NB4 (cell line): ENCODE measurements around the gene ITPK1.

Source experiments
- CTCF ChIP-seq: IDR thresholded peaks from one replicate; pipeline ENCODE4 v1.5.1; 2012; ENCODE audit warnings: low read depth, low read length
- POLR2A ChIP-seq: IDR thresholded peaks from 2 replicates; pipeline ENCODE4 v1.6.1; 2011; ENCODE audit warnings: mild to moderate bottlenecking; ENCODE audit not compliant: insufficient read length; ENCODE audit errors: extremely low read depth

DNA sequence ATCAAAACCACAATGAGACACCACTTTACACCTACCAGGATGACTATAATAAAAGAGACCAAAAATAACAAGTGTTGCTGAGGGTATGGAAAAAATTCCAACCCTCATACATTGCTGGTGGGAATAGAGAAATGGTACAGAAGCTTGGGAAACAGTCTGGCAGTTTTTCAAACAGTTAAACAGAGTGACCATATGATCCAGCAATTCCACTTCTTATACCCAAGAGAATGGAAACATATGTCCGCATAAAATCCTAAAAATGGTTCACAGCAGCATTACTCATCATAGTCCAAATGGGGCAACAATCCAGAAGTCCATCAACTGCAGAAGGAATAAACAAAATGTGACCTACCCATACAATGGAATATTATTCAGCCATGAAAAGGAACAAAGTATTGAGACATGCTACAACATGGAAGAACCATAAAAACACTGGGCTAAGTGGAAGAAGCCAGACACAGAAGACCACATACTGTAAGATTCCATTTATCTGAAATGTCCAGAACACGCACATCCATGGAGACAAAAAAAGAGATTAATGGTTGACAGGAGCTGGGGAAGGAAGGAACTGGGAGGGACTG is 148.3 kb downstream of the ITPK1 start:
- TF ChIP-seq CTCF (no peak), POLR2A (no peak)
